ENCODE results near the gene CHDH.

DNA sequence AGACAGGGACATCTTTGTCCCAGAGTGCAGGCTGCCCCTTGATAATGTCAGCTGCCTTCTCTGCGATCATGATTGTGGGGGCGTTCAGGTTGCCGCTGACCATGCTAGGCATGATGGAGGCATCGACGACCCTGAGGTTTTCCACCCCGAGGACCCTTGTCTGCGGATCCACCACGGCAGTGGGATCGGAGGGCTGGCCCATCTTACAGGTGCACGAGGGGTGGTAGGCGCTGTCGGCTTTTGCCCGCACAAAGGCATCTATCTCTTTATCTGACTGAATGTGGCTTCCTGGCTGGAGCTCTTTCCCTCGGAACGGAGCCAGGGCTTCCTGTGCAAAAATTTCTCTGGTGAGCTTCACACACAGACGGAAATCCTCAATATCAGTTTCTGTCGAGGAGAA, 28.4 kb downstream of the CHDH start:
- TF ChIP-seq, protein P1, sequence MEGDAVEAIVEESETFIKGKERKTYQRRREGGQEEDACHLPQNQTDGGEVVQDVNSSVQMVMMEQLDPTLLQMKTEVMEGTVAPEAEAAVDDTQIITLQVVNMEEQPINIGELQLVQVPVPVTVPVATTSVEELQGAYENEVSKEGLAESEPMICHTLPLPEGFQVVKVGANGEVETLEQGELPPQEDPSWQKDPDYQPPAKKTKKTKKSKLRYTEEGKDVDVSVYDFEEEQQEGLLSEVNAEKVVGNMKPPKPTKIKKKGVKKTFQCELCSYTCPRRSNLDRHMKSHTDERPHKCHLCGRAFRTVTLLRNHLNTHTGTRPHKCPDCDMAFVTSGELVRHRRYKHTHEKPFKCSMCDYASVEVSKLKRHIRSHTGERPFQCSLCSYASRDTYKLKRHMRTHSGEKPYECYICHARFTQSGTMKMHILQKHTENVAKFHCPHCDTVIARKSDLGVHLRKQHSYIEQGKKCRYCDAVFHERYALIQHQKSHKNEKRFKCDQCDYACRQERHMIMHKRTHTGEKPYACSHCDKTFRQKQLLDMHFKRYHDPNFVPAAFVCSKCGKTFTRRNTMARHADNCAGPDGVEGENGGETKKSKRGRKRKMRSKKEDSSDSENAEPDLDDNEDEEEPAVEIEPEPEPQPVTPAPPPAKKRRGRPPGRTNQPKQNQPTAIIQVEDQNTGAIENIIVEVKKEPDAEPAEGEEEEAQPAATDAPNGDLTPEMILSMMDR (IDR thresholded peaks at IDR 0.05; ENCODE audit: insufficient read depth, low read length, poor library complexity, severe bottlenecking), result no peak
- no peak for TF ChIP-seq EZH2phosphoT487 (conservative IDR thresholded peaks at IDR 0.05; ENCODE audit: low read length)
